Measurements from ENCODE around the gene RHBDD1.

Gene RHBDD1

GRCh38 chr2:226885769-226886435 lies 50.0 kb downstream of the RHBDD1 start:
- Histone ChIP-seq H3K9me2 (ENCODE audit: low read depth, low read length) (no peaks in the 10 kb centered on the region), H3K4me1 (ENCODE audit: insufficient read depth, low read length, severe bottlenecking) (no peaks in the 10 kb centered on the region), H3F3A (ENCODE audit: insufficient read depth, low read length) (no peaks in the 10 kb centered on the region), H3K9me3 (ENCODE audit: low read length) (no peaks in the 10 kb centered on the region), H4K20me1 (ENCODE audit: insufficient read depth, low read length) (no peaks in the 10 kb centered on the region), H3K9ac (ENCODE audit: low read length) (no peak overlapping the region), H3K79me2 (ENCODE audit: insufficient read depth, low read length) (no peaks in the 10 kb centered on the region), H3K27ac (ENCODE audit: low read depth, low read length, poor library complexity, severe bottlenecking) (no peak overlapping the region), H3K36me3 (ENCODE audit: insufficient read depth, low read length) (peaks cover 7% of the 10 kb centered on the region), H3K27me3 (ENCODE audit: insufficient read depth, low read length) (no peaks in the 10 kb centered on the region), H3K4me3 (ENCODE audit: low read depth, low read length, poor library complexity, severe bottlenecking) (no peak overlapping the region), H2AFZ (ENCODE audit: low read length) (no peak overlapping the region), H3K4me2 (ENCODE audit: low read length) (no peak overlapping the region)
- TF ChIP-seq CTCF (IDR thresholded peaks at IDR 0.05; ENCODE audit: low read length) = no peak
- TF ChIP-seq EZH2 (IDR thresholded peaks at IDR 0.05; ENCODE audit: borderline replicate concordance, low read length) = no peak

- no peaks in the 10 kb centered on the region for H4K20me1 ChIP-seq (ENCODE audit: insufficient read depth, low read length)
- no peaks in the 10 kb centered on the region; the same call in 1 of the 2 replicates for H3K36me3 ChIP-seq (ENCODE audit: insufficient read depth, low read length)
- H3K9me2 ChIP-seq (ENCODE audit: low read depth, low read length) = no peaks in the 10 kb centered on the region
- no peaks in the 10 kb centered on the region for H3K27me3 ChIP-seq (ENCODE audit: insufficient read depth, low read length)
- H3K9me3 ChIP-seq (ENCODE audit: low read length) = no peaks in the 10 kb centered on the region
- H3K4me2 ChIP-seq (ENCODE audit: low read length) = no peak overlapping the region
- no peak overlapping the region for H2AFZ ChIP-seq (ENCODE audit: low read length)
- peaks cover 7% of the 10 kb centered on the region for H3K4me1 ChIP-seq (ENCODE audit: insufficient read depth, low read length, severe bottlenecking)
- H3K4me3 ChIP-seq (ENCODE audit: low read depth, low read length, poor library complexity, severe bottlenecking) = no peak overlapping the region
- no peak overlapping the region for H3K9ac ChIP-seq (ENCODE audit: low read length)
- no peaks in the 10 kb centered on the region for H3F3A ChIP-seq (ENCODE audit: insufficient read depth, low read length)
- no peaks in the 10 kb centered on the region for H3K79me2 ChIP-seq (ENCODE audit: insufficient read depth, low read length)
- TF ChIP-seq EZH2 (IDR thresholded peaks at IDR 0.05; ENCODE audit: borderline replicate concordance, low read length) = no peak
- TF ChIP-seq CTCF (IDR thresholded peaks at IDR 0.05; ENCODE audit: low read length) = no peak
- H3K27ac ChIP-seq (ENCODE audit: low read depth, low read length, poor library complexity, severe bottlenecking) = no peak overlapping the region
Measured at GRCh38 chr2:226887940-226888339, 52.1 kb downstream of the RHBDD1 start.

GRCh38 chr2:226888378-226888965 lies 52.6 kb downstream of the RHBDD1 start:
- Histone ChIP-seq H3F3A (ENCODE audit: insufficient read depth, low read length) (no peaks in the 10 kb centered on the region), H3K9me3 (ENCODE audit: low read length) (no peaks in the 10 kb centered on the region), H4K20me1 (ENCODE audit: insufficient read depth, low read length) (no peaks in the 10 kb centered on the region), H3K9ac (ENCODE audit: low read length) (no peak overlapping the region), H3K9me2 (ENCODE audit: low read depth, low read length) (no peaks in the 10 kb centered on the region), H3K27me3 (ENCODE audit: insufficient read depth, low read length) (no peaks in the 10 kb centered on the region), H3K27ac (ENCODE audit: low read depth, low read length, poor library complexity, severe bottlenecking) (no peak overlapping the region), H3K79me2 (ENCODE audit: insufficient read depth, low read length) (no peaks in the 10 kb centered on the region), H3K4me1 (ENCODE audit: insufficient read depth, low read length, severe bottlenecking) (peaks cover 7% of the 10 kb centered on the region), H3K4me3 (ENCODE audit: low read depth, low read length, poor library complexity, severe bottlenecking) (no peak overlapping the region), H2AFZ (ENCODE audit: low read length) (no peak overlapping the region), H3K4me2 (ENCODE audit: low read length) (no peak overlapping the region), H3K36me3 (ENCODE audit: insufficient read depth, low read length) (no peaks in the 10 kb centered on the region; the same call in 1 of the 2 replicates)
- TF ChIP-seq CTCF (IDR thresholded peaks at IDR 0.05; ENCODE audit: low read length) = no peak
- no peak for TF ChIP-seq EZH2 (IDR thresholded peaks at IDR 0.05; ENCODE audit: borderline replicate concordance, low read length)
